ENCODE measurements around the gene AP1M1.

AP1M1 gene

GRCh38 chr19:16208847-16209665 is 11.3 kb downstream of the AP1M1 start:
- no peak for DNase-seq (ENCODE audit: extremely low spot score)
- CTCF ChIA-PET: no interaction called here
- POLR2A ChIA-PET: interaction anchor here (0.5 to 1.2 kb wide), 2 partner anchors 12 to 24 kb away, joined by 3 to 6 read pairs; partner anchors contain the start of genes AP1M1 and FAM32A
- TF ChIP-seq LEF1 (IDR thresholded peaks at IDR 0.05; ENCODE audit: borderline replicate concordance) (no peak), NFRKB (IDR thresholded peaks at IDR 0.05) (no peak), L3MBTL2 (conservative IDR thresholded peaks at IDR 0.05) (no peak), ARNT (IDR thresholded peaks at IDR 0.05) (no peak), SUZ12 (IDR thresholded peaks at IDR 0.05) (no peak), CTBP1 (IDR thresholded peaks at IDR 0.05; ENCODE audit: borderline replicate concordance) (no peak), HDGF (IDR thresholded peaks at IDR 0.05; ENCODE audit: borderline replicate concordance) (no peak), TARDBP (IDR thresholded peaks at IDR 0.05) (no peak), ZNF384 (IDR thresholded peaks at IDR 0.05) (no peak), PKNOX1 (IDR thresholded peaks at IDR 0.05) (no peak)

- no peak for DNase-seq (ENCODE audit: extremely low spot score)
- ChIA-PET POLR2A (no interaction called here), CTCF (no interaction called here)
- TF ChIP-seq HDGF (IDR thresholded peaks at IDR 0.05; ENCODE audit: borderline replicate concordance) (no peak), TARDBP (IDR thresholded peaks at IDR 0.05) (no peak), L3MBTL2 (conservative IDR thresholded peaks at IDR 0.05) (no peak), ZNF384 (IDR thresholded peaks at IDR 0.05) (no peak), CTBP1 (IDR thresholded peaks at IDR 0.05; ENCODE audit: borderline replicate concordance) (no peak), LEF1 (IDR thresholded peaks at IDR 0.05; ENCODE audit: borderline replicate concordance) (no peak), NFRKB (IDR thresholded peaks at IDR 0.05) (no peak), SP1 (IDR thresholded peaks at IDR 0.05) (no peak), ELF4 (IDR thresholded peaks at IDR 0.05) (no peak), ARNT (IDR thresholded peaks at IDR 0.05) (no peak), FOXM1 (IDR thresholded peaks at IDR 0.05; ENCODE audit: borderline replicate concordance) (no peak), FOXA1 (IDR thresholded peaks at IDR 0.05) (no peak)
These were observed 12.5 kb downstream of the AP1M1 start for GRCh38 chr19:16210168-16210567.

- TF ChIP-seq ELF4 (IDR thresholded peaks at IDR 0.05) (no peak), FOXA1 (IDR thresholded peaks at IDR 0.05) (no peak), SP1 (IDR thresholded peaks at IDR 0.05) (no peak)
- DNase-seq (ENCODE audit: extremely low spot score): no peak
- ChIA-PET CTCF (no interaction called here), POLR2A (no interaction called here)
These were observed 15.4 kb downstream of the AP1M1 start for GRCh38 chr19:16213076-16213475.

GRCh38 chr19:16216744-16217670 is 19.3 kb downstream of the AP1M1 start:
- TF ChIP-seq PKNOX1 (IDR thresholded peaks at IDR 0.05): no peak
- DNase-seq (ENCODE audit: extremely low spot score): no peak
- CTCF ChIA-PET: no interaction called here
- POLR2A ChIA-PET: no interaction called here

GRCh38 chr19:16217716-16218451 is 20.2 kb downstream of the AP1M1 start:
- no peak for DNase-seq (ENCODE audit: extremely low spot score)
- TF ChIP-seq FOXM1 (IDR thresholded peaks at IDR 0.05; ENCODE audit: borderline replicate concordance): no peak
- no peak for TF ChIP-seq BHLHE40 (IDR thresholded peaks at IDR 0.05; ENCODE audit: borderline replicate concordance)
- no peak for TF ChIP-seq L3MBTL2 (conservative IDR thresholded peaks at IDR 0.05)
- TF ChIP-seq FOXK2 (IDR thresholded peaks at IDR 0.05): no peak
- no peak for TF ChIP-seq LEF1 (IDR thresholded peaks at IDR 0.05; ENCODE audit: borderline replicate concordance)
- TF ChIP-seq ELF4 (IDR thresholded peaks at IDR 0.05): no peak
- no peak for TF ChIP-seq FOXA1 (IDR thresholded peaks at IDR 0.05)
- no peak for TF ChIP-seq ZNF384 (IDR thresholded peaks at IDR 0.05)
- TF ChIP-seq CTBP1 (IDR thresholded peaks at IDR 0.05; ENCODE audit: borderline replicate concordance): no peak
- TF ChIP-seq SUZ12 (IDR thresholded peaks at IDR 0.05): no peak
- no peak for TF ChIP-seq NFRKB (IDR thresholded peaks at IDR 0.05)
- no peak for TF ChIP-seq ARNT (IDR thresholded peaks at IDR 0.05)
- TF ChIP-seq SP1 (IDR thresholded peaks at IDR 0.05): no peak
- TF ChIP-seq HDGF (IDR thresholded peaks at IDR 0.05; ENCODE audit: borderline replicate concordance): no peak
- TF ChIP-seq PKNOX1 (IDR thresholded peaks at IDR 0.05): no peak
- ChIA-PET CTCF (no interaction called here), POLR2A (no interaction called here)

- ChIA-PET CTCF (no interaction called here), POLR2A (no interaction called here)
- no peak for DNase-seq (ENCODE audit: extremely low spot score)
- TF ChIP-seq TARDBP (IDR thresholded peaks at IDR 0.05): no peak
- TF ChIP-seq ZNF384 (IDR thresholded peaks at IDR 0.05): no peak
- TF ChIP-seq HDGF (IDR thresholded peaks at IDR 0.05; ENCODE audit: borderline replicate concordance): no peak
- no peak for TF ChIP-seq ARNT (IDR thresholded peaks at IDR 0.05)
- TF ChIP-seq ELF4 (IDR thresholded peaks at IDR 0.05): no peak
- TF ChIP-seq SP1 (IDR thresholded peaks at IDR 0.05): no peak
- TF ChIP-seq FOXK2 (IDR thresholded peaks at IDR 0.05): no peak
- no peak for TF ChIP-seq CTBP1 (IDR thresholded peaks at IDR 0.05; ENCODE audit: borderline replicate concordance)
- TF ChIP-seq SUZ12 (IDR thresholded peaks at IDR 0.05): no peak
- TF ChIP-seq BHLHE40 (IDR thresholded peaks at IDR 0.05; ENCODE audit: borderline replicate concordance): no peak
- TF ChIP-seq PKNOX1 (IDR thresholded peaks at IDR 0.05): no peak
- no peak for TF ChIP-seq NFRKB (IDR thresholded peaks at IDR 0.05)
- TF ChIP-seq L3MBTL2 (conservative IDR thresholded peaks at IDR 0.05): no peak
- TF ChIP-seq LEF1 (IDR thresholded peaks at IDR 0.05; ENCODE audit: borderline replicate concordance): no peak
- TF ChIP-seq FOXA1 (IDR thresholded peaks at IDR 0.05): no peak
- no peak for TF ChIP-seq FOXM1 (IDR thresholded peaks at IDR 0.05; ENCODE audit: borderline replicate concordance)
These were observed 21.1 kb downstream of the AP1M1 start for GRCh38 chr19:16218851-16219250.
